GM12873 (cell line): ENCODE data around the gene FCAMR.

Experiments
- TF ChIP-seq, protein P1 (sequence below): IDR thresholded peaks from 2 replicates; pipeline ENCODE4 v1.5.1; 2012; ENCODE audit warnings: low read depth, mild to moderate bottlenecking, moderate library complexity, low read length, control low read depth; ENCODE audit not compliant: insufficient read depth; ENCODE audit errors: missing control alignments

FCAMR gene

DNA sequence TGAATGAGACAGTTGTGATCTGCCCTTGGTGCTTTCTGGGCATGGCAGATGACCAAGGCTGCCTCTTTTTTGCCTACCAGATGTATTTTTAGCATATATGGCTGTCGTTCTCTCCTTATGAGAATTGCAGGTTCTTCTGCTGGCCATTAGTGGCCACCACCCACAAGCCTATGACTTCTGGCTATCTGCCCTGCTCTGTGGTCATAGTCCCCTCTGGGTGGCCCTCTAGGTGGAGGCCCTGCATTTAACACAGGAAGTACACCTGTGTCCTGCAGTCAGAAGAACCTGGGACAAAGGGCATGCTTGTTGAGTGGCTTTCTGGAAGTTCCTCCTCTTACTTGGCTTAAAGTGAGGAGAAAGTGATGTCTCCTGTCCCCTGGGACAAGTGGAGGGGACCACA lies 6.5 kb downstream of the FCAMR start:
- TF ChIP-seq, protein P1, sequence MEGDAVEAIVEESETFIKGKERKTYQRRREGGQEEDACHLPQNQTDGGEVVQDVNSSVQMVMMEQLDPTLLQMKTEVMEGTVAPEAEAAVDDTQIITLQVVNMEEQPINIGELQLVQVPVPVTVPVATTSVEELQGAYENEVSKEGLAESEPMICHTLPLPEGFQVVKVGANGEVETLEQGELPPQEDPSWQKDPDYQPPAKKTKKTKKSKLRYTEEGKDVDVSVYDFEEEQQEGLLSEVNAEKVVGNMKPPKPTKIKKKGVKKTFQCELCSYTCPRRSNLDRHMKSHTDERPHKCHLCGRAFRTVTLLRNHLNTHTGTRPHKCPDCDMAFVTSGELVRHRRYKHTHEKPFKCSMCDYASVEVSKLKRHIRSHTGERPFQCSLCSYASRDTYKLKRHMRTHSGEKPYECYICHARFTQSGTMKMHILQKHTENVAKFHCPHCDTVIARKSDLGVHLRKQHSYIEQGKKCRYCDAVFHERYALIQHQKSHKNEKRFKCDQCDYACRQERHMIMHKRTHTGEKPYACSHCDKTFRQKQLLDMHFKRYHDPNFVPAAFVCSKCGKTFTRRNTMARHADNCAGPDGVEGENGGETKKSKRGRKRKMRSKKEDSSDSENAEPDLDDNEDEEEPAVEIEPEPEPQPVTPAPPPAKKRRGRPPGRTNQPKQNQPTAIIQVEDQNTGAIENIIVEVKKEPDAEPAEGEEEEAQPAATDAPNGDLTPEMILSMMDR, result no peak

DNA sequence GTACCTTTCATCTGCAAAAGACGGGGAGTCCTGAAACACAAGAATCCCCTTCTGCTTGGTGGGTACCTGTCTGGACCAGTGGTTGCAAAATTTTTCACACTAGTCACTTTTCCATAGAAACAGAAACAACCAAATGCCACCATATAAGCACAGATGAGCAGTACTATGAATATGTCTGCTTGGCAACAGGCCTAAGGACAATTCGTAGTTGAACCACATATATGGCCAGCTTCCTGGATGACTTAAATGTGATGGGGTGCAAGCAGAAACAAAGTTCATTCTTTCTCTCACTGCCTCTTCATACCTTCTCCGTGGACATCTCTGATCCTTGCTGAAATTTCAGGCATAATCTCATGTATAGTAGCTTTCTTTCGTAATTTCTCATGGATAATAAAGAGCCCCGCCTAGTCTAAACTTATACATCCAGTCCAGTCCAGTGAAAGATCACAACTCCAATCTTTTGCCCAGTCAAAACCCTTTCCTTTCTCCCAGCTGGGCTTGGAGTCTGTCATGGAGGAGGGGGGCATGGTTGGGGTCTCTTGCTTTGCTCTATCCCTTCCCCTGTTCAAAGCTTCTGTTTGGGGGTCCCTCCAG lies 7.0 kb downstream of the FCAMR start:
- TF ChIP-seq, protein P1, result no peak

DNA sequence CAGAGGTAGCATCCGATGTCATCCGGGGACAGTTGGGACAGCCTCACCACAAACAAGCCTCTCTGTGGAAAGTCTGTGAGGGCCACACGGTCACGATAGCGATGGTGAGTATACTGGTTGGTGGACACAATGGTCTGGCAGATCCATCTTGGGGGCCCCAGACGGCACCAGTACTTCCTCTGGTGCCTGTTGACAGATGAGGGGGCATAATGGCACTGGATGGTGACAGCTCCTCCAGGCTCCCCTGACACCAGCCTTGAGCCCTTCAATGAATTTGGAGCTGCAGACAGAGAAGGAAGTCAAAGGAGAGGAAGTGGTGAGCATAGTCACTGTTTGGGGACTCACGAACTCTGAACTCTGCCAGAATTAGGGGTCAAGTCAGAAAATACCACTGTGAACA lies 8.0 kb downstream of the FCAMR start:
- TF ChIP-seq, protein P1, result no peak

DNA sequence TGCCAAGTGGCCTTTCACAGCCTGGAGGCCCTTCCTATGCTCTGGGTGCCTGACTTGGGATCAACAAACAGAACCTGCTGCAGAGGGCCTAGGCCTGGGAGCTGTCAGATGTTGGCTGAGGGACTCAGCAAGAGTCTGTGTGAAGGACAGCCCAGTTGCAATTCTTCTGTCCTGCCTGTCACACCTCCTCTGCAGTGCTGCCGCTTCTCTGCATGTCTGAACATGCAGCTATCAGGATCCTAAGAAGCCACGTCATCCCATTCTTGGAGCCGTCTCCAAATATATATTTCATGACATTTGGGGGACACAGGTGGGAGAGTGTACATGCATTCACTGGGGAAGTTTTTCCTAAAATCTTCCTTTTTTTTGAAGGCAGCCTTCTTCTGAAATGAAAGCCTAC lies 8.6 kb downstream of the FCAMR start:
- TF ChIP-seq, protein P1, result no peak

DNA sequence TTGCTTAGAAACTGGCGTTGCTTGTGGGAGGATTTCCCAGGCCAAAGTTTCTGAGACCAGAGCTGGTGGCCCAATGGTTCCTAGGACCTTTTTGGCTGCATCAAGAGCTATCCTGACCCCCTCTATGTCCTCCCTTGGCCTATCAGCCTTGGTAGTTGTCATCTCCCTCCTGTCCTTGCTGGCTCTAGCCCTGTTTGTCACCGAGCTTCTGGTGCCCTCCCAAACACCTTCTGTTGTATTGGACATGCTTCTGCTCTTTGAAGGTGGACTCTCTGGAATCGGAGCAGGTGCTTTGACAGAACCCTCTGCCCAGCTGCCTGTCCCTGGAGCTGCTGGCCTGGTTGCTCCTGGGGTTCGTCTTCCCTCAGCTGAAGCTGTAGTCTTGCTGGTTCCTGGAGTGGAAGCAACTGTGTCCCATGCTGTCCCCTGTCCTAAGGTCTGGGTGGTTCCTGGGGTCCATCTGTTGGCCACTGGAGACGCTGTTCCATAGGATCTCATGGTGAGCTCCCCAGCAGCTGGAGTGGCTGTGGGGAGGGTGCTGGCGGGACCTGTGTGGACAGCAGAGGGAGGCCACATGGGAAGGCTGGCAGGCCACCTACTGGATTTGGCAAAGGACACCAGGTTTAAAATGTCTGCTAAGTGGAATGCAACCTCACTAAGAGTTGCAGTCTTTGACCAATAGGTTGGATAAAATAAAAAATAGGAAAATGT lies 9.4 kb downstream of the FCAMR start:
- TF ChIP-seq, protein P1, result no peak

DNA sequence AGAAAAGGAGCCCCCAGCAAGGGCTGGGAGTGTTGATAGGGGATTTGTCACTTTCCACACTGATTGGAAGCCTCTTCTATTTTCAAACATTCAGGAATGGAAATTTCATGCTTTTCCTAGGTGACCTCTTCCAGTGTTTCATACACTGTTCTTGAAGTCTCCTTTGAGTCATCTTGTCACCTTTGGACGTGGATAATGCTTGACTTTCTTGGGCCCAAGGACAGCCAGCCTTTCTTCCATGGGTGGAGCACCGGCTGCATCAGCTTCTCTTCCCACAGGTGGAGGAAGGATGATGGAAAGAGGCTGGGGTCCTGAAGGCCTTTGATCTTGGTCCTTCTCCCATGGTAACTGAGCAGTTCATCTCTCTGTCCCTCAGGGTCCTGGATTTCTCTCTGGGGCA lies 12.1 kb downstream of the FCAMR start:
- TF ChIP-seq, protein P1, result no peak

DNA sequence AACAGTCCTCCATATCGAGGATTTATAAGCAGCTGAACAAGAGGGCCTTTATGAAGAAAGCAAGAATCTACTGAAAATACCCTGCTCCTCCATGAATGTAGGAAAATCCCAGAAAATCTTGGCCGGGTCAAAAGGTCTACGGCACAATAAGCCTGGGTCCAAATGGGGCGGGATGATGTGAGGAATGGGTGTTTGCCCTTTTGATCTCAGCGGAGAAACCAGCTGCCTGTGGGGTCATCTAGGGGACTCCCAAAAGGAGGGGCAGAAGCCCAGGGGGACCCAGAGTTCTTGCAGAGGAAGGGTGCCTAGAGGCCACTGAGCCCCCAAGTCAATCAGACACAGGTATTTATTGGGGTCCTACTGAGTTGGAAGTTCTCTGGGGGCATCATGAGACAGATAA lies 12.6 kb downstream of the FCAMR start:
- TF ChIP-seq, protein P1, result no peak
